Stomach smooth muscle (tissue), 2 donors: Measurements from ENCODE around the gene PDE6B.

Experiments used
- H3K27ac ChIP-seq: one replicate; pipeline ENCODE4 v1.7.0; 2013; ENCODE audit warnings: mild to moderate bottlenecking, low read length, inconsistent platforms
- H3K27me3 ChIP-seq, 2 donors: one replicate each; pipeline ENCODE4 v1.7.0; 2013; ENCODE audit warnings: low read length in 2 of 2; ENCODE audit not compliant: insufficient read depth in 2 of 2, control insufficient read depth in 1 of 2
- H3K36me3 ChIP-seq, 2 donors: one replicate each; pipeline ENCODE4 v1.7.0; 2013; ENCODE audit warnings: low read length in 2 of 2; ENCODE audit not compliant: control insufficient read depth in 2 of 2, insufficient read depth in 2 of 2
- H3K4me1 ChIP-seq: one replicate; pipeline ENCODE4 v1.7.0; 2013; ENCODE audit warnings: low read length; ENCODE audit not compliant: control insufficient read depth, insufficient read depth
- H3K4me3 ChIP-seq, 2 donors: one replicate each; pipeline ENCODE4 v1.7.0; 2013; ENCODE audit warnings: low read length in 2 of 2
- H3K9ac ChIP-seq, 2 donors: one replicate each; pipeline ENCODE4 v1.7.0; 2013; ENCODE audit warnings: low read length in 2 of 2, mild to moderate bottlenecking in 1 of 2
- H3K9me3 ChIP-seq, 2 donors: one replicate each; pipeline ENCODE4 v1.7.0; 2013; ENCODE audit warnings: low read length in 2 of 2; ENCODE audit not compliant: control insufficient read depth in 2 of 2
- donor health status: healthy.
- donor health status: Pancreatic carcinoma.

Gene PDE6B

DNA sequence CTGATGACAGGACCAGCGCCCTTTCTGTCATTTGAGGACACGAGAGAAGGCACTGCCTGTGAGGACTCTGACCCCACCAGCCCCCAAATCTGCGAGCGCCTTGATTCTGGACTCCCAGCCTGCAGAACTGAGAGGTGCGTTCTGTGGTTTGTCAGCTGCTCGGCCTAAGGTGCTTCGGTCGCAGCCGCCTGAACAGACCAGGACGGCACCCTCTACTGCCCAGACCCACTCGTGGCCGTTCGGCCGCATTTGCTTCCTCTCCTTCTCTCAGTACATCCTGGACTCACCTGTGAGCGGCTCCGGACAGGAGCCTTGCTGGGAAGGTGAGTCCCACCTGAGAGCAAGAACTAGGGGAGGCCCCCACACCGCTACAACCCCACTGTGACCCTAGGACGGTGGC, 88.7 kb downstream of the PDE6B start:
- H3K4me1 ChIP-seq = no peaks in the 10 kb centered on the region
- H3K4me3 ChIP-seq = no peak overlapping the region
- no peak overlapping the region for H3K9ac ChIP-seq
- peaks cover 0 to 2% of the 10 kb centered on the region in 2 donors for H3K36me3 ChIP-seq
- H3K27ac ChIP-seq = no peak overlapping the region
- H3K27me3 ChIP-seq = no peaks in the 10 kb centered on the region
- no peaks in the 10 kb centered on the region for H3K9me3 ChIP-seq

DNA sequence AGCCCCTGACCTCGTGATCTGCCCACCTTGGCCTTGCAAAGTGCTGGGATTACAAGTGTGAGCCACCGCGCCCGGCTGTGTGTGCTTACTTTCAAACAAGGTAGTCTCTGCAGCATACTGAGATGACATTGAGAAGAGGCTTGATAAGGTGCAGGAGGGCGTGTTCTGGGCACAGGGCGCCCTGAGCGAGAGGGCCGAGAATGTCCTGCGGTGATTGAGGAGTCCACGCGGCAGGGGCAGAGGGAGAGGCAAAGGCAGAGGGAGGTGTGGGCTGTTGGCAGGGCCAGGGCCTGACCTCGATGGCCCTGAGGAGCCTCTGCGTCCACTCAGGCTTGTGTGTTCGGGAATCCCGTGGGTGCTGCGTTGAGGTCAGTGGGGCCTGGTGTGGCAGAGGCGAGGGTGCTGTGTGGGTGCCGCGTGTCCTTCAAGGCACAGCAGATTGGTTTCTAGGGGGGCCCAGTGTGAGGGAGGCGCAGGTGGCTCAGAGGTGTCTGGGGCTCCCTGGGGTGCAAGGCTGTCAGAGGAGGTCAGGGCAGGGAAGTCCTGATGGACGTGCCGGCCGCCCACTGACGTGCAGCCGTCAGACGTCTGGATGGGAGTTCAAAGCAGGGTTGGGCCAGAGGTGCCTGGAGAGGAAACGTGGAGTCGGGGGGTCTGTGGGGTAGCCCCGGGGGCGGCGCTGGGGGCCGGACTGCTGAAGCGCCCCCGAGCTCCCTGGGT, 92.4 kb downstream of the PDE6B start:
- no peaks in the 10 kb centered on the region for H3K9me3 ChIP-seq
- no peak overlapping the region for H3K4me3 ChIP-seq
- H3K27me3 ChIP-seq = no peaks in the 10 kb centered on the region
- H3K9ac ChIP-seq = no peak overlapping the region
- no peak overlapping the region for H3K27ac ChIP-seq
- H3K4me1 ChIP-seq = peaks cover 2% of the 10 kb centered on the region
- H3K36me3 ChIP-seq = no peaks in the 10 kb centered on the region

DNA sequence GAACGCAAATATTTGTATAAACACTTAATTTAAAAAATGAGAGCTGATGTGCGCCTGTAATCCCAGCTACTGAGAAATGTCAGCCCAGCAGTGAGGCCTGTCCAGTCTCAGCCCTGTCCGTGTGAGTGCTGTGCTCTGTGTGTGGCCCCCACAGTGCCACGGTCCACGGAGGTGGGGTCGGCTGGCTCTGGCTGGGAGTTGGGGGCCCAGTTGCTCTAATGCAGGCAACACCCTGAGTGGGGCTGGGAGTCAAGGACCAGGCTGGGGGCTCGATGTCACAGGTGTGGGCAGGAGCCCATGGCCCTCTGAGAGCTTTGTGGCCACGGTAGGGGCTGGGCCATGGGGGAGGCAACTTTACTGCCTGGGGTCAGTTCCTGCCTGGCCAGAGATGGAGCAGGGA, 93.1 kb downstream of the PDE6B start:
- Histone ChIP-seq H3K9me3 (no peaks in the 10 kb centered on the region), H3K36me3 (peaks cover 0 to 3% of the 10 kb centered on the region in 2 donors), H3K27ac (no peak overlapping the region), H3K9ac (no peak overlapping the region), H3K4me3 (no peak overlapping the region), H3K27me3 (no peaks in the 10 kb centered on the region), H3K4me1 (peaks cover 2% of the 10 kb centered on the region)
